Lower lobe of right lung (tissue), 2 donors: Measurements from ENCODE around the gene ATP11B. TPM values are rescaled to one million over a fixed set of nuclear protein-coding genes. Genes with fewer than 3 reads are reported as not detected.
A peak's percentile ranks its signal among the peaks of the same experiment; 100 is the strongest.

ENCODE experiments used
- ATAC-seq, 2 donors: fragments of 200-7000 bp; cut with Tn5 transposase; one replicate each; pipeline ENCODE4 v1.9.1; 2020 to 2022; ENCODE audit warnings: mild to moderate bottlenecking in 2 of 2, moderate library complexity in 2 of 2
- DNase-seq: peaks from one replicate; pipeline ENCODE4 v3.0.0-alpha.2; 2020
- H3K27ac ChIP-seq: fragments of 200-600 bp; one replicate; pipeline ENCODE4 v1.8.0; 2022
- H3K27me3 ChIP-seq: fragments of 200-600 bp; one replicate; pipeline ENCODE4 v1.8.0; 2022; ENCODE audit warnings: low read depth
- H3K36me3 ChIP-seq: fragments of 200-600 bp; one replicate; pipeline ENCODE4 v1.8.0; 2022; ENCODE audit warnings: mild to moderate bottlenecking
- H3K4me1 ChIP-seq: fragments of 200-600 bp; one replicate; pipeline ENCODE4 v1.8.0; 2022
- H3K4me3 ChIP-seq: fragments of 200-600 bp; one replicate; pipeline ENCODE4 v1.8.0; 2022; ENCODE audit warnings: mild to moderate bottlenecking
- H3K9me3 ChIP-seq: fragments of 200-600 bp; one replicate; pipeline ENCODE4 v1.8.0; 2022
- CTCF ChIP-seq: fragments of 200-600 bp; IDR thresholded peaks from one replicate; pipeline ENCODE4 v1.8.0; 2022; ENCODE audit warnings: antibody characterized with exemption, mild to moderate bottlenecking
- intact Hi-C: fragments of 100-400 bp; cut with DNase I; formaldehyde crosslinking; loops from one replicate; pipeline ENCODE4 v1.11.0; 2022
- total RNA-seq: library from RNA; stranded (reverse); fragmentation: NEBNext Ultra II Directional; extraction: Animal tissue kit (Norgen Biotek cat#: 25700); gene quantifications from one replicate; pipeline ENCODE4 v1.2.1, GENCODE V29; 2021
- donor health status: DM: no; HTN: yes; CAD: no; lungs with severe emphysema.

The ATP11B gene
- total RNA-seq, 1 donor from 2014 or later = 69.1 TPM

GRCh38 chr3:182954553-182955235 is 161.4 kb downstream of the ATP11B start:
- Histone ChIP-seq H3K9me3 (no peaks in the 10 kb centered on the region), H3K4me1 (no peaks in the 10 kb centered on the region), H3K27me3 (no peaks in the 10 kb centered on the region), H3K27ac (no peak overlapping the region), H3K4me3 (no peak overlapping the region), H3K36me3 (peaks cover 22% of the 10 kb centered on the region)
- no peak for TF ChIP-seq CTCF
- ATAC-seq (no peak), DNase-seq (no peak)
- intact Hi-C loops = no loop called here

GRCh38 chr3:182957226-182957625 is 163.9 kb downstream of the ATP11B start:
- Histone ChIP-seq H3K27me3 (no peaks in the 10 kb centered on the region), H3K27ac (no peak overlapping the region), H3K9me3 (no peaks in the 10 kb centered on the region), H3K4me3 (no peak overlapping the region), H3K4me1 (no peaks in the 10 kb centered on the region), H3K36me3 (peaks cover 33% of the 10 kb centered on the region)
- DNase-seq (no peak), ATAC-seq (no peak)
- no peak for TF ChIP-seq CTCF
- intact Hi-C loops = no loop called here

- Histone ChIP-seq H3K4me3 (no peak overlapping the region), H3K36me3 (peaks cover 38% of the 10 kb centered on the region), H3K27ac (no peak overlapping the region), H3K4me1 (no peaks in the 10 kb centered on the region), H3K9me3 (no peaks in the 10 kb centered on the region), H3K27me3 (no peaks in the 10 kb centered on the region)
- DNase-seq (no peak), ATAC-seq (no peak)
- TF ChIP-seq CTCF = no peak
- intact Hi-C loops = no loop called here
Measured at GRCh38 chr3:182957676-182958266, 164.5 kb downstream of the ATP11B start.

GRCh38 chr3:182959474-182960350 is 166.4 kb downstream of the ATP11B start:
- ATAC-seq (peak in 1 of 2 donors; percentile 37), DNase-seq (no peak)

More at GRCh38 chr3:182959474-182960350, 166.4 kb downstream of the ATP11B start:
- Histone ChIP-seq H3K27ac (no peak overlapping the region), H3K27me3 (no peaks in the 10 kb centered on the region), H3K9me3 (no peaks in the 10 kb centered on the region), H3K36me3 (peaks cover 49% of the 10 kb centered on the region), H3K4me3 (no peak overlapping the region), H3K4me1 (no peaks in the 10 kb centered on the region)
- no peak for TF ChIP-seq CTCF
- intact Hi-C loops = no loop called here
